Panc1 (cell line): ENCODE measurements around the gene LBHD1. TPM values are rescaled to one million over a fixed set of nuclear protein-coding genes. Genes with fewer than 3 reads are reported as not detected.

ENCODE experiments used
- ATAC-seq: fragments of 200-7000 bp; cut with Tn5 transposase; 2 replicates; pipeline ENCODE4 v1.9.1; 2020; ENCODE audit warnings: mild to moderate bottlenecking, moderate library complexity
- BruUV-seq: library from RNA; stranded (reverse); fragments of 400-500 nt; replicated peaks from 2 replicates; lab custom pipeline; 2021; lab: Mats Ljungman, UMichigan
- CTCF ChIA-PET: fragments of 300-600 bp; sonication (Branson Sonifier 250); formaldehyde crosslinking; loops from one replicate; lab custom pipeline; 2022; ENCODE audit warnings: antibody characterized with exemption; lab: Charles Lee
- POLR2A ChIA-PET: fragments of 300-600 bp; sonication (Branson Sonifier 250); formaldehyde crosslinking; loops from one replicate; lab custom pipeline; 2022; ENCODE audit warnings: antibody characterized with exemption; lab: Charles Lee
- DNase-seq: peaks from one replicate; pipeline ENCODE4 v3.0.0-alpha.2; 2010; ENCODE audit warnings: low read depth, low spot score
- H3K27ac ChIP-seq: 2 replicates; pipeline ENCODE4 v1.5.1; 2011; ENCODE audit warnings: mild to moderate bottlenecking, low read length, inconsistent platforms
- H3K27me3 ChIP-seq: fragments of 200-500 bp; sonication (Bioruptor generic); 2 replicates; pipeline ENCODE4 v1.6.0; 2014; ENCODE audit warnings: low read length, inconsistent platforms; ENCODE audit not compliant: control insufficient read depth, insufficient read depth
- H3K36me3 ChIP-seq: fragments of 200-500 bp; sonication (Bioruptor generic); 2 replicates; pipeline ENCODE4 v1.5.1; 2014; ENCODE audit warnings: inconsistent platforms, mild to moderate bottlenecking, low read length, moderate library complexity; ENCODE audit not compliant: control insufficient read depth, insufficient read depth
- H3K4me1 ChIP-seq: 2 replicates; pipeline ENCODE4 v1.5.1; 2011; ENCODE audit warnings: inconsistent platforms, mild to moderate bottlenecking, low read length, moderate library complexity; ENCODE audit not compliant: control insufficient read depth, insufficient read depth
- H3K4me3 ChIP-seq, 2 experiments: 2 replicates each; pipeline ENCODE4 v1.5.1; 2011 to 2012; ENCODE audit warnings: low read depth in 2 of 2, low read length in 2 of 2, mild to moderate bottlenecking in 2 of 2, inconsistent platforms in 1 of 2, moderate library complexity in 1 of 2
- H3K9me3 ChIP-seq: fragments of 200-500 bp; sonication (Bioruptor generic); 2 replicates; pipeline ENCODE4 v1.5.1; 2014; ENCODE audit warnings: low read depth, mild to moderate bottlenecking, inconsistent platforms, low read length, moderate library complexity; ENCODE audit not compliant: control insufficient read depth, insufficient read depth
- POLR2AphosphoS5 ChIP-seq: IDR thresholded peaks from 2 replicates; pipeline ENCODE4 v1.6.1; 2012; ENCODE audit warnings: mild to moderate bottlenecking, low read depth, low read length, moderate library complexity
- SIN3A ChIP-seq: IDR thresholded peaks from 2 replicates; pipeline ENCODE4 v1.6.1; 2012; ENCODE audit warnings: low read depth, mild to moderate bottlenecking, low read length, moderate library complexity, borderline replicate concordance; ENCODE audit not compliant: insufficient read depth
- TCF7L2 ChIP-seq: IDR thresholded peaks from 2 replicates; pipeline ENCODE4 v1.6.1; 2011; ENCODE audit warnings: mild to moderate bottlenecking, low read depth, low read length, inconsistent platforms
- in situ Hi-C: cut with HindIII; loops from 2 replicates; pipeline ENCODE4 v1.10.0; 2016; ENCODE audit warnings: low sequenced_read_pairs, low pct_unique_long_range_greater_than_20kb
- intact Hi-C: fragments of 100-400 bp; cut with micrococcal nuclease; formaldehyde crosslinking; loops from one replicate; pipeline ENCODE4 v1.10.0; 2022; ENCODE audit not compliant: unreplicated experiment
- total RNA-seq: library from RNA; stranded (reverse); gene quantifications from one replicate; pipeline ENCODE4 v1.2.1, GENCODE V29; 2021; ENCODE audit not compliant: unreplicated experiment
- TF ChIP-seq, protein P1 (sequence below): fragments of 450-650 bp; IDR thresholded peaks from 2 replicates; pipeline ENCODE4 v1.5.1; 2017; ENCODE audit warnings: mild to moderate bottlenecking
- TF ChIP-seq, protein P2 (sequence below), 2 experiments: IDR thresholded peaks; 2 replicates each; pipeline ENCODE4 v1.6.1; 2011 to 2012; ENCODE audit warnings: low read depth in 2 of 2, control low read depth in 1 of 2, low read length in 1 of 2, mild to moderate bottlenecking in 1 of 2, moderate library complexity in 1 of 2; ENCODE audit not compliant: insufficient read depth in 1 of 2

Gene LBHD1
- total RNA-seq, 1 experiment from 2014 or later: 15.5 TPM

DNA sequence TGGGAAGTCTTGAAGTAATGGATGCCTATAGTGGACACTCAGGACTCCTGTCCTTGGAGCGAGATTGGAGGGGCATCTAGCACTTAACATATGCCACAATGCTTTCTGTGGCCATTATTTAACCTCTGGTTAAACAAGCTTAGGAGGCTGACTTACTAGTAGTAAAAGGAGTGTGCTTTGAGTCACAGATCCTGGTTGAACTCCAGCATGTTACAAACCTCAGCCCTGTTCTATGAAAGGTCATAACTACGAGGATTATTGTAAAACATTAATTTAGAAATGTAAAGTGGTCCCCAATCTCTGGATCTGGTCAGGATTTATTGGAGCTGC lies 1.1 kb upstream of the LBHD1 start:
- no peak for TF ChIP-seq TCF7L2
- no peak for TF ChIP-seq SIN3A
- TF ChIP-seq, protein P1, sequence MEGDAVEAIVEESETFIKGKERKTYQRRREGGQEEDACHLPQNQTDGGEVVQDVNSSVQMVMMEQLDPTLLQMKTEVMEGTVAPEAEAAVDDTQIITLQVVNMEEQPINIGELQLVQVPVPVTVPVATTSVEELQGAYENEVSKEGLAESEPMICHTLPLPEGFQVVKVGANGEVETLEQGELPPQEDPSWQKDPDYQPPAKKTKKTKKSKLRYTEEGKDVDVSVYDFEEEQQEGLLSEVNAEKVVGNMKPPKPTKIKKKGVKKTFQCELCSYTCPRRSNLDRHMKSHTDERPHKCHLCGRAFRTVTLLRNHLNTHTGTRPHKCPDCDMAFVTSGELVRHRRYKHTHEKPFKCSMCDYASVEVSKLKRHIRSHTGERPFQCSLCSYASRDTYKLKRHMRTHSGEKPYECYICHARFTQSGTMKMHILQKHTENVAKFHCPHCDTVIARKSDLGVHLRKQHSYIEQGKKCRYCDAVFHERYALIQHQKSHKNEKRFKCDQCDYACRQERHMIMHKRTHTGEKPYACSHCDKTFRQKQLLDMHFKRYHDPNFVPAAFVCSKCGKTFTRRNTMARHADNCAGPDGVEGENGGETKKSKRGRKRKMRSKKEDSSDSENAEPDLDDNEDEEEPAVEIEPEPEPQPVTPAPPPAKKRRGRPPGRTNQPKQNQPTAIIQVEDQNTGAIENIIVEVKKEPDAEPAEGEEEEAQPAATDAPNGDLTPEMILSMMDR: no peak
- no peak for TF ChIP-seq POLR2AphosphoS5
- TF ChIP-seq, protein P2, sequence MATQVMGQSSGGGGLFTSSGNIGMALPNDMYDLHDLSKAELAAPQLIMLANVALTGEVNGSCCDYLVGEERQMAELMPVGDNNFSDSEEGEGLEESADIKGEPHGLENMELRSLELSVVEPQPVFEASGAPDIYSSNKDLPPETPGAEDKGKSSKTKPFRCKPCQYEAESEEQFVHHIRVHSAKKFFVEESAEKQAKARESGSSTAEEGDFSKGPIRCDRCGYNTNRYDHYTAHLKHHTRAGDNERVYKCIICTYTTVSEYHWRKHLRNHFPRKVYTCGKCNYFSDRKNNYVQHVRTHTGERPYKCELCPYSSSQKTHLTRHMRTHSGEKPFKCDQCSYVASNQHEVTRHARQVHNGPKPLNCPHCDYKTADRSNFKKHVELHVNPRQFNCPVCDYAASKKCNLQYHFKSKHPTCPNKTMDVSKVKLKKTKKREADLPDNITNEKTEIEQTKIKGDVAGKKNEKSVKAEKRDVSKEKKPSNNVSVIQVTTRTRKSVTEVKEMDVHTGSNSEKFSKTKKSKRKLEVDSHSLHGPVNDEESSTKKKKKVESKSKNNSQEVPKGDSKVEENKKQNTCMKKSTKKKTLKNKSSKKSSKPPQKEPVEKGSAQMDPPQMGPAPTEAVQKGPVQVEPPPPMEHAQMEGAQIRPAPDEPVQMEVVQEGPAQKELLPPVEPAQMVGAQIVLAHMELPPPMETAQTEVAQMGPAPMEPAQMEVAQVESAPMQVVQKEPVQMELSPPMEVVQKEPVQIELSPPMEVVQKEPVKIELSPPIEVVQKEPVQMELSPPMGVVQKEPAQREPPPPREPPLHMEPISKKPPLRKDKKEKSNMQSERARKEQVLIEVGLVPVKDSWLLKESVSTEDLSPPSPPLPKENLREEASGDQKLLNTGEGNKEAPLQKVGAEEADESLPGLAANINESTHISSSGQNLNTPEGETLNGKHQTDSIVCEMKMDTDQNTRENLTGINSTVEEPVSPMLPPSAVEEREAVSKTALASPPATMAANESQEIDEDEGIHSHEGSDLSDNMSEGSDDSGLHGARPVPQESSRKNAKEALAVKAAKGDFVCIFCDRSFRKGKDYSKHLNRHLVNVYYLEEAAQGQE (IDR thresholded peaks at IDR 0.05; ENCODE audit: insufficient read depth in 1 of 2, low read depth in 2 of 2, low read length in 1 of 2): no peak
- in situ Hi-C loops (no loop called here), intact Hi-C loops (no loop called here)
- ChIA-PET CTCF (no interaction called here), POLR2A (interaction anchor here (0.7 to 1.2 kb wide), 2 partner anchors 8 to 53 kb away, joined by 3 to 4 read pairs; partner anchors contain the start of genes C11orf98 and CSKMT)
- BruUV-seq: no TSS peak
- Histone ChIP-seq H3K4me3 (peak overlapping the region; percentile 78 to 89), H3K27me3 (no peaks in the 10 kb centered on the region), H3K4me1 (peaks cover 31% of the 10 kb centered on the region), H3K27ac (peak overlapping the region; percentile 93), H3K9me3 (no peaks in the 10 kb centered on the region), H3K36me3 (no peaks in the 10 kb centered on the region; the same call in 1 of the 2 replicates)
- ATAC-seq (no peak), DNase-seq (no peak)

DNA sequence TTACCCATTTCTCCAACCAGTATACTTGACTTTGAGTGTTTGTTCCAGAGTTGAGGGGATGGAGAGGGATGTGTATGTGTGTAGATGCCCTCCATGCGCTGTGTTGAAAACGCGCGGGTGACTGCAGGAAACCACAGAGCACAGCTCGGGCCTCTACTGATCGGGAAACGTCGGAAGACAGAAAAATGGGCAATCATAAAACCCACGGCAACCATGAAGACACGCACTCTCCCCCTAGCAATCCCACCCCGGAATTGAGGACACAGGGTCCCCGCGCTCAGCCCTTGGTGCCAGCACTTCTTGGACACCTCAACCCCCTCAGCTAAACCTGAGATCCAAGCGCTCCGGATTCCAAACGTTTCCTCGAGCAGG lies 845 bp downstream of the LBHD1 start:
- H3K27me3 ChIP-seq: no peaks in the 10 kb centered on the region
- TF ChIP-seq POLR2AphosphoS5: no peak
- 0 out of 2 replicates have a peak, but pooled peaks have one; percentile 35 for TF ChIP-seq SIN3A
- TF ChIP-seq TCF7L2: no peak
- H3K36me3 ChIP-seq: peaks cover 2% of the 10 kb centered on the region; the same call in 1 of the 2 replicates
- ATAC-seq: peak; percentile 29
- in situ Hi-C loops: no loop called here
- ChIA-PET POLR2A (interaction anchor here (0.7 kb wide), 1 partner anchor 288 kb away, joined by 3 read pairs; no protein-coding TSS in a partner anchor), CTCF (interaction anchor here (0.6 kb wide), 1 partner anchor 107 kb away, joined by 5 read pairs; no protein-coding TSS in a partner anchor)
- peak overlapping the region; percentile 78 to 89 for H3K4me3 ChIP-seq
- no TSS peak for BruUV-seq
- H3K27ac ChIP-seq: peak overlapping the region; percentile 93
- no peaks in the 10 kb centered on the region for H3K9me3 ChIP-seq
- DNase-seq: no peak
- intact Hi-C loops: no loop called here
- peaks cover 33% of the 10 kb centered on the region for H3K4me1 ChIP-seq
